Effector memory CD8-positive, alpha-beta T cell (primary cell): Measurements from ENCODE around the gene UTP3.
"Not testable (repeated sequence)": the region's sequence is repeated elsewhere in the genome, so short reads cannot be mapped to it uniquely, and the experiment has no call there.

Experiments used
- ATAC-seq: fragments of 150-1000 bp; cut with Tn5 transposase; replicated peaks from 2 replicates; pipeline ENCODE4 v1.10.0; 2021; ENCODE audit warnings: mild to moderate bottlenecking, moderate library complexity
- DNase-seq, 3 experiments: peaks; one replicate each; pipeline ENCODE4 v3.0.0; 2021
- H3K27ac Mint-ChIP-seq, 2 donors: one replicate each; pipeline ENCODE4 v1.8.0; 2022; ENCODE audit warnings: mild to moderate bottlenecking in 2 of 2, mixed read lengths in 2 of 2, moderate library complexity in 2 of 2
- H3K27me3 Mint-ChIP-seq, 2 donors: one replicate each; pipeline ENCODE4 v1.8.0; 2022; ENCODE audit warnings: mixed read lengths in 2 of 2
- H3K36me3 Mint-ChIP-seq: one replicate; pipeline ENCODE4 v1.8.0; 2022; ENCODE audit warnings: mild to moderate bottlenecking, moderate library complexity, mixed read lengths; ENCODE audit not compliant: insufficient read depth
- H3K4me1 Mint-ChIP-seq, 2 donors: one replicate each; pipeline ENCODE4 v1.8.0; 2022; ENCODE audit warnings: low read depth in 2 of 2, mixed read lengths in 2 of 2
- H3K4me3 Mint-ChIP-seq, 2 donors: one replicate each; pipeline ENCODE4 v1.8.0; 2022; ENCODE audit warnings: mild to moderate bottlenecking in 2 of 2, mixed read lengths in 2 of 2, moderate library complexity in 2 of 2
- H3K9me3 Mint-ChIP-seq, 2 donors: one replicate each; pipeline ENCODE4 v1.8.0; 2022; ENCODE audit warnings: mixed read lengths in 2 of 2

The UTP3 gene

DNA sequence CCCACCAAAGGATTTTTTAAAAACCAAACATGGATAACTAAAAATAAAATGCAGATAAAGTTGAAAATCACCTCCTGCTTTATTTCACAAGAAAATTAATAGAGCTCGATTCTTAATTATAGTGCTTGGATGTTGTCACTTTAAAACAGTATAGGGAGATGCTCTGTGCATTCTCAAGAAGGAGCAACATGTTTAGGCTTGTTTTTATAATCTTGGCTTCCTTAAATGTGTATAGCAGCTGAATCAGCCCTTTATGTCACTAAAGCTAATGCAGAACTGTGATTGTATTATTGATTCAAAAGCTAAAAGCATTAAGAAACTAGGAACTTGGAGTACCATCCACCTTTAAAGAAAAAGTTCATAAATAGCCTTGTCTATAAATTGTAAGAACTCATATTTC is 12.9 kb downstream of the UTP3 start:
- Mint-ChIP-seq H3K27me3 (no peaks in the 10 kb centered on the region), H3K27ac (no peak overlapping the region), H3K9me3 (no peaks in the 10 kb centered on the region), H3K36me3 (peaks cover 8% of the 10 kb centered on the region), H3K4me1 (peaks cover 11 to 18% of the 10 kb centered on the region in 2 donors), H3K4me3 (no peak overlapping the region)
- ATAC-seq (no peak), DNase-seq (no peak)

DNA sequence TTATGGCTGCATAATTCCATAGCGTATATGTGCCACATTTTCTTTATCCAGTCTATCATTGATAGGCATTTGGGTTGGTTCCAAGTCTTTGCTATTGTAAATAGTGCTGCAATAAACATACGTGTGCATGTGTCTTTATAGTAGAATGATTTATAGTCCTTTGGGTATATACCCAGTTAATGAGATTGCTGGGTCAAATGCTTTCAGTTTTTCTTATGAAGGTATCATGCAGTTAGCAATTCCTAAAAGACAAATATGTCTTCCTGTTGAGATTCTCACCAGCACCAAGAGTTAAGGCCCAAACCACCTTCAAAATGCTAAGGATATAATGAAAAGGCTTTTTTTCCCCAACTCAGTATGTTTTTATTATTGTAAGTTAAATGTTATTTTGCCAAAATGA is 14.3 kb downstream of the UTP3 start:
- ATAC-seq, H3K9me3 Mint-ChIP-seq, H3K27me3 Mint-ChIP-seq, H3K4me3 Mint-ChIP-seq, H3K27ac Mint-ChIP-seq, H3K36me3 Mint-ChIP-seq, DNase-seq: not testable (repeated sequence)
- H3K4me1 Mint-ChIP-seq, result peaks cover 14 to 23% of the 10 kb centered on the region in 2 donors

DNA sequence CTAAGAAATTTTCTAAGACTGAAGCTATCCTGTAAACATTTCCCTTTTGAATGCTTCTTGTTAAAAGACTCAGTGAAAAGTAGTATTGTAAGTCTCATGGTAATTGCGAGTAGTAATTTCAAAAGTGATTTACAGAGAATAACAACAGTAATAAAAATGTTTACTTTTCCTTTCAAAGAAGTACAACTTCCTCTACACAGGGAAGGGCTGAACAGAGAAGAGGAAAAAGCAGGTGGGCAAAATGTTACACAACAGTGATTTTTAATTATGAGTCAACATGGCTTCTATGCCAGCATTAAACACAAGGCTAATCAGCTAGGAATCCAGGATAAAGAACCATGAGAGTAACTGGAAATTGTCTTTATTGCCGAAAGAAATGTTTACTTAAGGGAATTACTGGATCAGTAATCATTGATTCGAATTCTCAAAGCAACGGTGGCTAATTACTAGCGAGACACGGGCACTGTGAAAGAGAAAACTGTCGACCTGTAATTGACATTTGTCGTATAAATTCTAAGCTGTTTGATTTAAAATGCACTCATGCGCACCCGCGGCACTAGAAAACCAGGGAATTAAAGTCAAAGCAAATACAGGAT is 15.4 kb downstream of the UTP3 start:
- Mint-ChIP-seq H3K27me3 (no peaks in the 10 kb centered on the region), H3K36me3 (peaks cover 8% of the 10 kb centered on the region), H3K9me3 (no peaks in the 10 kb centered on the region), H3K4me3 (peak overlapping the region; percentile 86 to 88), H3K4me1 (peaks cover 14 to 23% of the 10 kb centered on the region in 2 donors), H3K27ac (peak overlapping the region; percentile 85 to 86)
- no peak for ATAC-seq
- DNase-seq, result no peak

DNA sequence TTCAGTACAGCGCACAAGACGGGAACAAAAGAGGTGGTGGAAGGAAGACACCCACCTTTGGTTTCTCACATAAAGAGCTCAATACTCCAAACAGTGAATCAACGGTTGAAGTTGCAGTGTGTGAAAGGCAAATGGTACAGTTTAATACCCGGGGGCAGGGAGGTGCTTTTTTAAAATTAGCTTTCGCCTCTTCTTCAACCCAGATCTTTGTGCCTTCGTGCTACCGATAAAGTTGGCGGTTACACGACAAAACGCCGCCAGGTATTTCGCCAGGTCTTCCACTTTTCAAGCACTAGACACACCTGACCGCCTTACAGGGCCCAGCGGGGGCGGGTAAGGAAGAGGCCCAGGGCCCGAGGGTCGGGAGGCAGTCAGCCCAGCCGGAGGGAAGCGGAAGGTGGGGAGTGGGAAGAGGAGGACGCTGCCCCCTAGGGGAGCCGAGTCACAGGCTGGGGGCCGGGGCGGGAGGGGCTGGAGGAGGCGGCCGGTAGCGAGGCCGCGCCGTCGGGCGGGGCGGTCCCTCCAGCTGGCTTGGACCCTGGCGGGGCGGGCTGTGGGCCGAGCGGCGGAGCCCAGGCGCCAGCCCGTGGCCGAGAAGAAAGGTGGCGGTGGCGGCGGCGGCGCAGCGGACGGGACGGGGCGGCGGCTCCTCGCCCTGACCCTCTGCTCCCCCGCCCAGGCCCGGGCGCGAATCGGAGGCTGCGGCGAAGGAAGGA is 16.0 kb downstream of the UTP3 start:
- Mint-ChIP-seq H3K36me3 (peaks cover 8% of the 10 kb centered on the region), H3K27me3 (no peaks in the 10 kb centered on the region), H3K9me3 (no peaks in the 10 kb centered on the region), H3K27ac (peak overlapping the region; percentile 85 to 86), H3K4me3 (peak overlapping the region; percentile 86 to 88), H3K4me1 (peaks cover 14 to 23% of the 10 kb centered on the region in 2 donors)
- peak; percentile 44 for ATAC-seq
- DNase-seq, result peak; percentile 28 to 38 (median 36)

DNA sequence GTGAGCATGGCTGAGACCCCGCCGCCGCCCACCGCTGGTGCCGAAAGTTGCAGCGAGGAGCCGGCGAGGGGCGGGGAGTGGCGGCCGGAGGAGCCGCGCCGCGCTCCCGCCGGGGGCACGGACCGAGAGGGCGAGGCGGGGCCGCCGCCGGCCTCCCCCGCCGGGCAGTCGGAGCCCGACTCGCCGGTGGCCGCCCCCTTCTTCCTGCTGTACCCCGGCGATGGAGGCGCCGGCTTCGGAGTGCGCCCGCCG is 16.5 kb downstream of the UTP3 start:
- H3K4me3 Mint-ChIP-seq, result peak overlapping the region; percentile 86 to 88
- H3K36me3 Mint-ChIP-seq, result peaks cover 8% of the 10 kb centered on the region
- H3K27me3 Mint-ChIP-seq, result no peaks in the 10 kb centered on the region
- peaks cover 14 to 23% of the 10 kb centered on the region in 2 donors for H3K4me1 Mint-ChIP-seq
- H3K27ac Mint-ChIP-seq, result no peak overlapping the region
- ATAC-seq (no peak), DNase-seq (no peak)
- no peaks in the 10 kb centered on the region for H3K9me3 Mint-ChIP-seq

DNA sequence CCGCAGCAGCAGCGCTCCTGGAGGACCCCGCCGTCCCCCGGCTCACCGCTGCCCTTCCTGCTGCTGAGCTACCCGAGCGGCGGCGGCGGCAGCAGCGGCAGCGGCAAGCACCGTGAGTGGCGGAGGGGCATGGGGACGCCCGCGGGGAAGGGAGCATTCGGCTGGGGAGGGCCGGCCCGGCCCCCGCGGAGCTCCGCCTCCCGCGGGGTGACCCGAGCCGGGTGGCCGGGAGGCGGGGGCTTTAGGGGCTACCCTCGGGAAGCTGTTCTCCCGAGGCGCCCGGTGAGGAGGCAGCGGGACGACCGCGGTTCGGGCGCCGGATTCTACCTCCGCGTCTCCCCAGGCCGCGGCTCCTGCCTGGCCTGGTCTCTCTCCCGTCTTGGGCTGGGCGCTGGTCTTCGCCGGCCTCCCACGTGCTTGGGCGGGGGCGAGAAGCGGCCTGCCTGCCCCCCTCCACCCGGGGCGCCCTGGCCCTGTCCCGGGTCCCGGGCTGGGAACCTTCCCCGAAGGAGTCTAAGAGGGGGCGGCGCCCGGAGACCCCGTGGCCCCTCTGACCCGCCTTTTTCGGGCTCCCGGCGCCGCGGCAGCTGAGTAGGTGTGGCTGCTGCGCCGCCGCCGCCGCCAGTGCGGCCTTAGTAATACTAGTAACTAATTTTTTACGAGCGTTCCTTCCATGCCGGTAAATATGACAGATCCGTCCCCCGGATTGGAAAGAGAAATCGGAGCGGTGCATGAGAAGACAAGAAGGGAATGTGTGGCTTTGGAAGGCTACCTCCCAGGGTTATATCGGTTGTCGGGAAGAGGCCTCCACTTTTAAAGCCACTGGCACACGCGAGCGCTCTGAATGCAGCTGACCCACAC is 17.1 kb downstream of the UTP3 start:
- no peaks in the 10 kb centered on the region for H3K9me3 Mint-ChIP-seq
- H3K36me3 Mint-ChIP-seq, result peaks cover 8% of the 10 kb centered on the region
- peak overlapping the region; percentile 91 for H3K27ac Mint-ChIP-seq
- peak; percentile 75 for ATAC-seq
- peaks cover 14 to 23% of the 10 kb centered on the region in 2 donors for H3K4me1 Mint-ChIP-seq
- no peaks in the 10 kb centered on the region for H3K27me3 Mint-ChIP-seq
- DNase-seq, result peak; percentile 65 to 67 (median 66)
- peak overlapping the region; percentile 86 to 88 for H3K4me3 Mint-ChIP-seq

DNA sequence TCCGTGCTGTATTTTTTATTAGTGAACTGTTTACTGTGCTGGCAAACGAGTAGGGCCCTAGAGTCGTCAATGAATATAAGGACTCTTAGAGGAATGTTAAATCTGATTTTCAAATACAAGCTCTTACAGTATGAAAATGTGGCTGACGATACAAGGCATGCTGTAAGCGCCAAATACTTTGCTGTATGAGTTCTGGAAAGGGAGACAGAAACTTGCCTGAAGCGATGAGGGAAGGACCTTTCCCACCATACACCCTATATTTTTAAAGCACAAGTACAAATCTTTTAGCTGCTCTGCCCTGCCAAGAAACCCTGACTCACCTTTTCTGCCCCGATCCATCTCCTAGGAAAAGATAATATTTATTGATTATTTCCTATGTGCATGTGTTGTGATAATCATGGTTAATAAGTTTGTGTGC is 17.7 kb downstream of the UTP3 start:
- DNase-seq (no peak), ATAC-seq (no peak)
- Mint-ChIP-seq H3K9me3 (no peaks in the 10 kb centered on the region), H3K4me1 (peaks cover 14 to 23% of the 10 kb centered on the region in 2 donors), H3K27me3 (no peaks in the 10 kb centered on the region), H3K4me3 (peak overlapping the region; percentile 86 to 88), H3K36me3 (peaks cover 8% of the 10 kb centered on the region), H3K27ac (peak overlapping the region; percentile 91)

DNA sequence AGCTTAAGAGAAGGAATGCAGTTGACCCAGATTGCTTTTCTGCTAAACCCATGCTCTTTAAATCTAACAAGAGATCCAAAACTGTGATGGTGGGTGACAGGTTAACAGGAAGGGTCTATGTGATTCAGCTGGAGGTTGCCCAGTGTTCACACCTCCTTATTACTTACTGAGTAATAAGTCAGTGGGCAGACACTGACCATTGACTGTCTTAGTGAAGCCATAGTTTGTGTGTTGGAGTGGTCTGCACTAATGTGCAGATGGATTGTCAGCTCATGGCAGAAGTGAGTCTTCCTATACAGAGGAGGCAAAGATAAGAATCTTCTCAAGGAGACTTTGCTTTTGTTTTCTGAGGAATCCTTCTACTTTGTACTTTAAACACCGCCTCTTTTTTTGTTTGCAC is 18.2 kb downstream of the UTP3 start:
- peak overlapping the region; percentile 91 for H3K27ac Mint-ChIP-seq
- H3K36me3 Mint-ChIP-seq, result peaks cover 8% of the 10 kb centered on the region
- peak overlapping the region; percentile 86 to 88 for H3K4me3 Mint-ChIP-seq
- peaks cover 14 to 23% of the 10 kb centered on the region in 2 donors for H3K4me1 Mint-ChIP-seq
- no peak for ATAC-seq
- H3K9me3 Mint-ChIP-seq, result no peaks in the 10 kb centered on the region
- no peak for DNase-seq
- no peaks in the 10 kb centered on the region for H3K27me3 Mint-ChIP-seq

DNA sequence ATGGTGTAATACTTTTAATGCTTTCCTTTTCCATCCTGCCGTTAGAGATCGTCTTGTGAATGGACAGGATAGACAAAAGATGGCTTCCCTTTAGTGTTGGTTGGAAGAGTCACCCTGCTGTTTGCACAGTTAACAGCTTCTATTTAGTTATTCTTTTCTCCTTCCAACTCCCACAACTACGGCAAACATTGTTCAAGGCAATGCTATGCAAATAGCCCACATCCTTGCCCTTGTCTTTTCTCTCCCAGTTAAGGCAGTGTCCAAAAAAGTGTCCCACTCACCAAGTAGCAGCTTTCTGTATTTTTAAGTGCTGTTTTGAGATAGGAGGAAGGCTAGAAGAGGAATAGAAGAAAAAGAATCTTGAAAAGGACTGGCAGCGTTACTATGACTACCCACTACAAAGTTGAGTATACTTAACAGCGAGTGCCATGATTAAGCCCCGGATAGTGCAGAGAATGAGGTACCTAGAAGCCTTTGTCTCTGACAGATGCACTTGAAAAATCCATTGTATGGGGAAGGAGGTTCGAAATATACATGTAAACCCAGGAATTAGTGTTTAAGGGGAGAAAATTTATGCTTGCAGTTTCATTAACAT is 21.4 kb downstream of the UTP3 start:
- ATAC-seq (no peak), DNase-seq (no peak)
- Mint-ChIP-seq H3K4me1 (peaks cover 18 to 21% of the 10 kb centered on the region in 2 donors), H3K27me3 (no peaks in the 10 kb centered on the region), H3K36me3 (peaks cover 7% of the 10 kb centered on the region), H3K27ac (no peak overlapping the region), H3K4me3 (no peak overlapping the region), H3K9me3 (no peaks in the 10 kb centered on the region)

DNA sequence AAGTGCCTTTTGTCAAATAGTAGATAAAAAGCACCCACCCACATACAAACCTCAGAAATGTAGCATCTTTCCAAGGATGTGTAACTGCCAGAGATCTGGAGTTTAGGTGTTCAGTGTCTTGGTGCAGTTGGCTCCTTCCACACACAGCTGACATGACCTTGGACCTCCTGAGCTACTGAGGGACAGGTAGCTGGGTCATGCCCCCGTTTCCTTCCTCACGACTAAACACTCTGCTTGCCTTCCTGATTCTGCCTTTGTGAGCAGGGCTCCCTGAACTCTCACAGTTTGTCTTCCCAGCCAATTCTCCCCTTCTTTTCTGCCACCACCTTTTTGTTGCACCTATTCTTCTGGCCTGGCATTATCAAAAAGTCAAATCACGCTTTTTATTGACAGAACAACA is 23.3 kb downstream of the UTP3 start:
- ATAC-seq (no peak), DNase-seq (no peak)
- Mint-ChIP-seq H3K9me3 (no peaks in the 10 kb centered on the region), H3K27ac (no peak overlapping the region), H3K27me3 (no peaks in the 10 kb centered on the region), H3K4me1 (peaks cover 7 to 12% of the 10 kb centered on the region in 2 donors), H3K4me3 (no peak overlapping the region), H3K36me3 (peaks cover 3% of the 10 kb centered on the region)

DNA sequence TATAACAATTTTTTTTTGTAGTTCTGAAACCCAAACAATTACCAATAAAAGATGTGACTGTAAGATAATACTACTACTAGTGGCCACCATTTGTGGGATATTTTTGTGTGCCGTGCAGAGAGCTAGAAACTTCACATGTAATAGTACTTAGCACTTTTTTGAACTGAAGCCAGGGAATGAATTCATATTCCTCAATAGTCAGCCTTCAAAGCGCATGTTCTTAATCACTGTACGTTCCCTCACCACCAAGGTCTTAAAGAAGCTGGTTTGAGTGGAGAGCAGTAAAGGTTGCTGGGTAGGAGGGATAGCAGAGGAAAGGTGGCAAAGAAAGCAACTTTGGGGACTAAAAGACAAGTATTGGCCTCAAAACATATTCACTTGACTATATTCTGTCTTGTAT is 23.8 kb downstream of the UTP3 start:
- H3K4me1 Mint-ChIP-seq, result peaks cover 5 to 12% of the 10 kb centered on the region in 2 donors
- H3K27ac Mint-ChIP-seq, result no peak overlapping the region
- no peak overlapping the region for H3K4me3 Mint-ChIP-seq
- H3K36me3 Mint-ChIP-seq, result peaks cover 3% of the 10 kb centered on the region
- ATAC-seq (no peak), DNase-seq (no peak)
- H3K27me3 Mint-ChIP-seq, result no peaks in the 10 kb centered on the region
- no peaks in the 10 kb centered on the region for H3K9me3 Mint-ChIP-seq

DNA sequence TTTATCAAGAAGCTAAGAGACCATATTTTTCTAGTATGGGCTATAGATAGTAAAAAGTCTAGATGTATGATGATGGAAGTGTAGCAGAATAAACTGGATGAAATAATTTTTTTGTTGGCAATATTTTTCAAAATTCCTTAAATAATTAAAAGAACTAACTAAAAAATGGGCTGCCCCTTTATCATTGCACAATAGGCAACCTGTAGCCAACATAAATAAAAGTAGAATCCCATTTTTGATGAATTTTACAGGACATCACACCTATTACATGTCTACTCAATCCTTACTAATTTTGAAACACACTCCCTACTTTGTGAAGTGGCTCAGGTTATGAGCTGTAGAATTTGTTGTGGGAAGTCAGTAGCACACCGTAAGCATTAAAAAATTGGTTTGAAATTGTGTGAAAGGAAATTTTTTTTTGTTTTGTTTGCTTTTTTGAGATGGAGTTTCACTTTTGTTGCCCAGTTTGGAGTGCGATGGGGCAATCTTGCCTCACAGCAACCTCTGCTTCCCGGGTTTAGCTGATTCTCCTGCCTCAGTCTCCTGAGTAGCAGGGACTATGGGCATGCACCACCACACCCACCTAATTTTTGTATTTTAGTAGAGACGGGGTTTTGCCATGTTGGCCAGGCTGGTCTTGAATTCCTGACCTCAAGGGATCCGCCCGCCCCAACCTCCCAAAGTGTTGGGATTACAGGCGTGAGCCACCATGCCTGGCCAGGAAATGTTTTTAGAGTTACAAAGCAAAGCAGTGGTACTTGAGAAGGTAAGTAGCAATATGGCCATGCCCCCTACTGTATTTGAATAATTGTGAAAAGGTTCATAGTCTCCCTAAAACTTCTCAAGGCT is 24.5 kb downstream of the UTP3 start:
- H3K27ac Mint-ChIP-seq, result no peak overlapping the region
- H3K9me3 Mint-ChIP-seq, result no peaks in the 10 kb centered on the region
- DNase-seq (no peak), ATAC-seq (no peak)
- H3K4me3 Mint-ChIP-seq, result no peak overlapping the region
- peaks cover 10 to 12% of the 10 kb centered on the region in 2 donors for H3K4me1 Mint-ChIP-seq
- no peaks in the 10 kb centered on the region for H3K27me3 Mint-ChIP-seq
- peaks cover 3% of the 10 kb centered on the region for H3K36me3 Mint-ChIP-seq
